HG03280 (cell line): ENCODE measurements around the gene CRHBP.
"Not testable (repeated sequence)": the region's sequence is repeated elsewhere in the genome, so short reads cannot be mapped to it uniquely, and the experiment has no call there.

Source experiments
- ATAC-seq: cut with Tn5 transposase; IDR thresholded peaks from one replicate; pipeline ENCODE4 v1.9.1; 2021; ENCODE audit warnings: mild to moderate bottlenecking, moderate library complexity; ENCODE audit not compliant: unreplicated experiment

CRHBP gene

GRCh38 chr5:76952795-76953536 lies at the start of gene CRHBP:
CRHBP (plus strand) TSS chr5:76953045; CDS start chr5:76953135, 90 bp downstream.
- ATAC-seq, result no peak

- ATAC-seq, result no peak
Observed at GRCh38 chr5:76908166-76908565, 44.7 kb upstream of the CRHBP start.

- ATAC-seq, result not testable (repeated sequence)
Observed at GRCh38 chr5:76910344-76910933, 42.4 kb upstream of the CRHBP start.

GRCh38 chr5:76914671-76915070 lies 38.2 kb upstream of the CRHBP start:
- ATAC-seq, result not testable (repeated sequence)

GRCh38 chr5:76918539-76918938 lies 34.3 kb upstream of the CRHBP start:
- no peak for ATAC-seq

- ATAC-seq, result no peak
Observed at GRCh38 chr5:76920491-76920890, 32.4 kb upstream of the CRHBP start.

- no peak for ATAC-seq
Observed at GRCh38 chr5:76926329-76927105, 26.3 kb upstream of the CRHBP start.

GRCh38 chr5:76927961-76928360 lies 24.9 kb upstream of the CRHBP start:
- no peak for ATAC-seq

- no peak for ATAC-seq
Observed at GRCh38 chr5:76930083-76930482, 22.8 kb upstream of the CRHBP start.

GRCh38 chr5:76938177-76938576 lies 14.7 kb upstream of the CRHBP start:
- no peak for ATAC-seq

- ATAC-seq, result no peak
Observed at GRCh38 chr5:76941000-76941399, 11.8 kb upstream of the CRHBP start.

GRCh38 chr5:76941442-76941841 lies 11.4 kb upstream of the CRHBP start:
- no peak for ATAC-seq

- ATAC-seq, result no peak
Observed at GRCh38 chr5:76942581-76942980, 10.3 kb upstream of the CRHBP start.

GRCh38 chr5:76943006-76943405 lies 9.8 kb upstream of the CRHBP start:
- no peak for ATAC-seq

GRCh38 chr5:76944638-76945037 lies 8.2 kb upstream of the CRHBP start:
- no peak for ATAC-seq

GRCh38 chr5:76945238-76945637 lies 7.6 kb upstream of the CRHBP start:
- ATAC-seq, result not testable (repeated sequence)

- ATAC-seq, result no peak
Observed at GRCh38 chr5:76946090-76946489, 6.8 kb upstream of the CRHBP start.

GRCh38 chr5:76947082-76947503 lies 5.8 kb upstream of the CRHBP start:
- ATAC-seq, result no peak

- ATAC-seq, result no peak
Observed at GRCh38 chr5:76953551-76954382, 922 bp downstream of the CRHBP start.

GRCh38 chr5:76954383-76954763 lies 1.5 kb downstream of the CRHBP start:
- no peak for ATAC-seq

- ATAC-seq, result no peak
Observed at GRCh38 chr5:76956033-76956432, 3.2 kb downstream of the CRHBP start.
